WI38 (cell line): Measurements from ENCODE around the gene P4HA2.

ENCODE experiments used
- H3K4me3 ChIP-seq: 2 replicates; pipeline ENCODE4 v1.5.1; 2011; ENCODE audit warnings: low read depth, mild to moderate bottlenecking, control low read depth, low read length
- CTCF ChIP-seq: IDR thresholded peaks from 2 replicates; pipeline ENCODE4 v1.5.1; 2012; ENCODE audit warnings: low read depth, mild to moderate bottlenecking, control low read depth, low read length

Gene P4HA2

DNA sequence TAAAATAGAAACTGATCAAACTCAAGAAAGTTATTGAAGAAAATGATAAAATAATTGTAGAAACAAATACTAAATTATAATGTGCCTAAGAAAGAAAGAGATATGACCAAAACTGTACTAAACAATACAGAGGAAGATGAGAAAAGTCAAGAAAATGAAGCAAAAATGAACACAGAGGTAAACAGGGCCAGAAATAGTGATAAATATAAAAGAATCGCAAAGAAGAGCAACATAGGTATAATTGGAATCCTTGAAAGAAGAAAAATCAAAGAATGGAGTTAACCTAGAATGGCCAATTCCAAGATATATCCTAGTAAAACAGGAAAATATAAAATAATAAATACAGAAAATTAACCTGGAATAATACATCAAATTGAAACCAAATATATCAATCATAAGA is 84.5 kb downstream of the P4HA2 start:
- no peak overlapping the region for H3K4me3 ChIP-seq
- no peak for TF ChIP-seq CTCF

DNA sequence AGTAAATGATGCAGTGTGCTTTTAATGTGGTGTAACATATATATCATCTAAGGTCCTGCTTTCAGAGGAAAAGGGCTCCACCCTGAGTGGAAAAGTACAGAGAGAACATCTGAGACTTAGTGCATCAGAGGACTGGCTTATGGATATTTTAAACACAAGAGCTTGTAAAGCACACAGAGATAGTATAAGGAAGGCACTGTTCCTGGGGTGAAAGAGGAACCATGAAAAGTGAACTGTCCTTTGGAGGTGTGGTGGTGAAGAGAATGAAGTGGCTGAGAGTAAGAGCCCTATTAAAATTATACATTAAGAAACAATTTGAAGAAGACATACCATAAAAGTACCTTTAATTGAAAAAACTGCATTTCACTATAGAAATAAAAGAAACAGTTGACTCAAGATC is 85.2 kb downstream of the P4HA2 start:
- TF ChIP-seq CTCF = no peak
- H3K4me3 ChIP-seq = no peak overlapping the region
